Breast epithelium (tissue), 4 donors: Measurements from ENCODE around the gene TRAF3IP1. TPM values are rescaled to one million over a fixed set of nuclear protein-coding genes. Genes with fewer than 3 reads are reported as not detected.

ENCODE experiments used
- DNase-seq, 2 donors: peaks; one replicate each; pipeline ENCODE4 v3.0.0-alpha.2; 2019; ENCODE audit warnings: low spot score in 2 of 2
- H3K27ac ChIP-seq, 2 donors: fragments of 200-600 bp; sonication (generic) in 1 of 2; one replicate each; pipeline ENCODE4 v1.5.1; 2016 to 2019; ENCODE audit warnings: mild to moderate bottlenecking in 1 of 2
- H3K27me3 ChIP-seq, 2 donors: fragments of 200-600 bp; sonication (generic) in 1 of 2; one replicate each; pipeline versions ENCODE4 v1.5.1 to v1.6.0; 2017 to 2019; ENCODE audit warnings: control low read depth in 1 of 2, mild to moderate bottlenecking in 1 of 2
- H3K36me3 ChIP-seq: fragments of 200-600 bp; one replicate; pipeline ENCODE4 v1.5.1; 2019
- H3K4me1 ChIP-seq, 2 donors: fragments of 200-600 bp; sonication (generic); one replicate each; pipeline ENCODE4 v1.5.1; 2016 to 2019; ENCODE audit warnings: control low read depth in 1 of 2
- H3K4me3 ChIP-seq, 3 donors: fragments of 200-600 bp; sonication (generic); 1 replicate in 2 of 3; 2 replicates in 1 of 3; pipeline ENCODE4 v1.5.1; 2016 to 2019; ENCODE audit warnings: mild to moderate bottlenecking in 3 of 3, moderate library complexity in 2 of 3
- H3K9me3 ChIP-seq, 2 donors: fragments of 200-600 bp; sonication (generic) in 1 of 2; one replicate each; pipeline ENCODE4 v1.5.1; 2016 to 2019; ENCODE audit warnings: control low read depth in 1 of 2
- CTCF ChIP-seq, 3 donors: fragments of 450-650 bp; IDR thresholded peaks; one replicate each; pipeline ENCODE4 v1.5.1; 2016 to 2017; ENCODE audit warnings: antibody characterized with exemption in 3 of 3, mild to moderate bottlenecking in 3 of 3, moderate library complexity in 3 of 3
- POLR2A ChIP-seq: fragments of 450-650 bp; IDR thresholded peaks from one replicate; pipeline ENCODE4 v1.6.1; 2016; ENCODE audit warnings: antibody characterized with exemption, mild to moderate bottlenecking, moderate library complexity
- POLR2AphosphoS5 ChIP-seq, 3 donors: sonication (generic); formaldehyde crosslinking; IDR thresholded peaks; one replicate each; pipeline ENCODE4 v1.6.1; 2017; ENCODE audit warnings: antibody characterized with exemption in 3 of 3
- intact Hi-C: fragments of 100-400 bp; cut with DNase I; formaldehyde crosslinking; loops from one replicate; pipeline ENCODE4 v1.15.1; 2023; ENCODE audit warnings: low total_unique reads
- total RNA-seq, 3 donors: library from RNA; depleted of rRNA; stranded (reverse); fragments of >200 nt; gene quantifications; one replicate each; pipeline ENCODE4 v1.1.0, GENCODE V29; 2016

Gene TRAF3IP1
- total RNA-seq, 3 donors from 2014 or later = 12.1 to 20.6 (median 15.7) TPM

- peak overlapping the region; percentile 43 to 68 for H3K27ac ChIP-seq
- no peaks in the 10 kb centered on the region for H3K9me3 ChIP-seq
- no peak for TF ChIP-seq CTCF (IDR thresholded peaks at IDR 0.05)
- H3K27me3 ChIP-seq = no peaks in the 10 kb centered on the region
- H3K4me1 ChIP-seq = no peaks in the 10 kb centered on the region
- H3K36me3 ChIP-seq = no peaks in the 10 kb centered on the region
- intact Hi-C loops = no loop called here
- no peak for DNase-seq
- no peak overlapping the region for H3K4me3 ChIP-seq
These were observed 61.2 kb downstream of the TRAF3IP1 start for GRCh38 chr2:238381341-238382115.

GRCh38 chr2:238382381-238382781 lies 62.1 kb downstream of the TRAF3IP1 start:
- no peak overlapping the region for H3K27ac ChIP-seq
- H3K27me3 ChIP-seq = no peaks in the 10 kb centered on the region
- intact Hi-C loops = no loop called here
- H3K9me3 ChIP-seq = no peaks in the 10 kb centered on the region
- no peak for DNase-seq
- TF ChIP-seq CTCF (IDR thresholded peaks at IDR 0.05) = no peak
- no peak for TF ChIP-seq POLR2A
- TF ChIP-seq POLR2AphosphoS5 (IDR thresholded peaks at IDR 0.05) = no peak
- H3K36me3 ChIP-seq = no peaks in the 10 kb centered on the region
- no peaks in the 10 kb centered on the region for H3K4me1 ChIP-seq
- H3K4me3 ChIP-seq = no peak overlapping the region

GRCh38 chr2:238383135-238383534 lies 62.8 kb downstream of the TRAF3IP1 start:
- no peak for DNase-seq
- Histone ChIP-seq H3K4me3 (no peak overlapping the region), H3K27me3 (no peaks in the 10 kb centered on the region), H3K9me3 (no peaks in the 10 kb centered on the region), H3K27ac (no peak overlapping the region), H3K4me1 (no peaks in the 10 kb centered on the region), H3K36me3 (no peaks in the 10 kb centered on the region)
- TF ChIP-seq POLR2A = no peak
- no peak for TF ChIP-seq CTCF (IDR thresholded peaks at IDR 0.05)
- no peak for TF ChIP-seq POLR2AphosphoS5 (IDR thresholded peaks at IDR 0.05)
- intact Hi-C loops = no loop called here

GRCh38 chr2:238383743-238384380 lies 63.5 kb downstream of the TRAF3IP1 start:
- TF ChIP-seq POLR2AphosphoS5 (IDR thresholded peaks at IDR 0.05) (no peak), CTCF (IDR thresholded peaks at IDR 0.05) (no peak), POLR2A (no peak)
- Histone ChIP-seq H3K36me3 (no peaks in the 10 kb centered on the region), H3K4me3 (no peak overlapping the region), H3K27me3 (no peaks in the 10 kb centered on the region), H3K27ac (no peak overlapping the region), H3K9me3 (no peaks in the 10 kb centered on the region), H3K4me1 (no peaks in the 10 kb centered on the region)
- intact Hi-C loops = no loop called here
- DNase-seq = no peak

GRCh38 chr2:238387332-238387731 lies 67.0 kb downstream of the TRAF3IP1 start:
- H3K4me3 ChIP-seq = no peak overlapping the region
- no peaks in the 10 kb centered on the region for H3K4me1 ChIP-seq
- no peaks in the 10 kb centered on the region for H3K9me3 ChIP-seq
- no peak overlapping the region for H3K27ac ChIP-seq
- TF ChIP-seq CTCF (IDR thresholded peaks at IDR 0.05) (no peak), POLR2A (no peak), POLR2AphosphoS5 (IDR thresholded peaks at IDR 0.05) (no peak)
- DNase-seq = no peak
- H3K27me3 ChIP-seq = no peaks in the 10 kb centered on the region
- intact Hi-C loops = no loop called here
- no peaks in the 10 kb centered on the region for H3K36me3 ChIP-seq
